ENCODE measurements around the gene OR5M3. TPM values are rescaled to one million over a fixed set of nuclear protein-coding genes. Genes with fewer than 3 reads are reported as not detected.

Gene OR5M3
- total RNA-seq, 1 experiment from 2014 or later, result not detected

- Histone ChIP-seq H3K9ac (ENCODE audit: low read length) (no peak overlapping the region), H3K4me1 (ENCODE audit: control insufficient read depth in 1 of 2, insufficient read depth in 2 of 2, low read length in 2 of 2) (no peaks in the 10 kb centered on the region), H4K20me1 (ENCODE audit: insufficient read depth) (no peaks in the 10 kb centered on the region), H3K79me2 (ENCODE audit: insufficient read depth, low read length) (no peaks in the 10 kb centered on the region), H3K27ac (ENCODE audit: low read depth, low read length) (no peak overlapping the region), H2AFZ (ENCODE audit: low read depth, low read length, poor library complexity, severe bottlenecking) (no peak overlapping the region), H3K4me3 (replicated peaks in 1 of 2; ENCODE audit: low read depth in 1 of 2, low read length in 2 of 2) (no peak overlapping the region), H3K4me2 (ENCODE audit: low read length) (no peak overlapping the region), H3K9me3 (ENCODE audit: control insufficient read depth in 1 of 2, insufficient read depth in 1 of 2, low read depth in 1 of 2, low read length in 2 of 2) (peaks cover 6 to 7% of the 10 kb centered on the region in 2 experiments; a peak in 2 of 4 replicates), H3K36me3 (ENCODE audit: control insufficient read depth in 1 of 2, insufficient read depth in 2 of 2, low read length in 2 of 2) (no peaks in the 10 kb centered on the region), H3K27me3 (ENCODE audit: insufficient read depth, low read length) (no peaks in the 10 kb centered on the region), H3K9me2 (ENCODE audit: insufficient read depth) (no peaks in the 10 kb centered on the region)
- no TSS peak for BruUV-seq (replicated peaks)
- no peak for TF ChIP-seq ATF3 (IDR thresholded peaks at IDR 0.05)
- TF ChIP-seq ELF1 (IDR thresholded peaks at IDR 0.05; ENCODE audit: borderline replicate concordance, low read depth), result no peak
- no peak for TF ChIP-seq RAD21 (IDR thresholded peaks at IDR 0.05; ENCODE audit: low read depth)
- TF ChIP-seq CTCF (IDR thresholded peaks at IDR 0.05 in 2 of 3, conservative IDR thresholded peaks at IDR 0.05 in 1 of 3; ENCODE audit: borderline replicate concordance in 1 of 3, insufficient read depth in 1 of 3, low read depth in 2 of 3, low read length in 2 of 3), result no peak
- no peak for TF ChIP-seq ZBTB33 (IDR thresholded peaks at IDR 0.05; ENCODE audit: extremely low read depth, insufficient replicate concordance, low read length)
- no peak for TF ChIP-seq CBX3 (IDR thresholded peaks at IDR 0.05; ENCODE audit: low read depth)
- ChIA-PET POLR2A (no interaction called here), RAD21 (ENCODE audit: low non-redundant PET in 1 of 2, low total read pairs in 2 of 2, uncharacterized antibody in 2 of 2, unreplicated experiment in 2 of 2) (no interaction called here), CTCF (no interaction called here)
- DNase-seq (ENCODE audit: low read depth, low spot score), result no peak
- no peak for ATAC-seq
- intact Hi-C loops (cut with micrococcal nuclease), result no loop called here
These were observed 22.0 kb upstream of the OR5M3 start for GRCh38 chr11:56495117-56495516.

Data from HCT116 (cell line).